ENCODE data around the gene PTCD3. TPM values are rescaled to one million over a fixed set of nuclear protein-coding genes. Genes with fewer than 3 reads are reported as not detected.

Gene PTCD3
- total RNA-seq, 1 donor from 2014 or later, result 79.4 TPM

GRCh38 chr2:86102157-86102556, 3.9 kb upstream of the PTCD3 start:
- TF ChIP-seq CTCF (IDR thresholded peaks at IDR 0.05), result no peak
- peaks cover 36% of the 10 kb centered on the region for H3K36me3 ChIP-seq
- no peaks in the 10 kb centered on the region for H3K27me3 ChIP-seq

GRCh38 chr2:86105252-86105968, 625 bp upstream of the PTCD3 start, which contains the start of gene POLR1A:
POLR1A (minus strand) TSS chr2:86105886; CDS start chr2:86105776, 110 bp downstream.
- DNase-seq (peak; percentile 92), ATAC-seq (peak; percentile 96)
- TF ChIP-seq CTCF (IDR thresholded peaks at IDR 0.05), result no peak
- H3K27ac ChIP-seq, result peak within 1 kb of the TSS; percentile 93
- peaks cover 25% of the 10 kb centered on the region for H3K4me1 ChIP-seq
- H3K9me3 ChIP-seq, result no peaks in the 10 kb centered on the region
- intact Hi-C loops (cut with DNase I), result no loop called here
- H3K36me3 ChIP-seq, result peaks cover 29% of the 10 kb centered on the region
- H3K4me3 ChIP-seq, result peak within 1 kb of the TSS; percentile 72
- H3K27me3 ChIP-seq, result no peaks in the 10 kb centered on the region

More at GRCh38 chr2:86102157-86102556, 3.9 kb upstream of the PTCD3 start:
- no peak for ATAC-seq
- Histone ChIP-seq H3K4me1 (peaks cover 18% of the 10 kb centered on the region), H3K4me3 (no peak overlapping the region), H3K9me3 (no peaks in the 10 kb centered on the region), H3K27ac (no peak overlapping the region)
- no peak for DNase-seq
- intact Hi-C loops (cut with DNase I), result no loop called here

GRCh38 chr2:86107031-86107430, 996 bp downstream of the PTCD3 start:
- Histone ChIP-seq H3K9me3 (no peaks in the 10 kb centered on the region), H3K4me1 (peaks cover 25% of the 10 kb centered on the region), H3K27me3 (no peaks in the 10 kb centered on the region), H3K36me3 (peaks cover 38% of the 10 kb centered on the region), H3K27ac (no peak overlapping the region), H3K4me3 (peak overlapping the region; percentile 72)
- TF ChIP-seq CTCF (IDR thresholded peaks at IDR 0.05), result no peak
- ATAC-seq, result no peak
- no peak for DNase-seq
- intact Hi-C loops (cut with DNase I), result no loop called here

- Histone ChIP-seq H3K36me3 (peaks cover 94% of the 10 kb centered on the region), H3K4me3 (no peak overlapping the region), H3K27me3 (no peaks in the 10 kb centered on the region), H3K4me1 (no peaks in the 10 kb centered on the region), H3K27ac (no peak overlapping the region), H3K9me3 (no peaks in the 10 kb centered on the region)
- intact Hi-C loops (cut with DNase I), result no loop called here
- no peak for ATAC-seq
- no peak for TF ChIP-seq CTCF (IDR thresholded peaks at IDR 0.05)
- no peak for DNase-seq
Observed at GRCh38 chr2:86118130-86118529, 12.1 kb downstream of the PTCD3 start.

- no peaks in the 10 kb centered on the region for H3K9me3 ChIP-seq
- peaks cover 100% of the 10 kb centered on the region for H3K36me3 ChIP-seq
- DNase-seq (no peak), ATAC-seq (peak; percentile 75)
- H3K27me3 ChIP-seq, result no peaks in the 10 kb centered on the region
- TF ChIP-seq CTCF (IDR thresholded peaks at IDR 0.05), result no peak
- no peaks in the 10 kb centered on the region for H3K4me1 ChIP-seq
- H3K27ac ChIP-seq, result no peak overlapping the region
- intact Hi-C loops (cut with DNase I), result no loop called here
- H3K4me3 ChIP-seq, result no peak overlapping the region
Observed at GRCh38 chr2:86123328-86123925, 17.4 kb downstream of the PTCD3 start.

Data from upper lobe of right lung (tissue), 1 donor.